ENCODE data around the gene PHF12.

The PHF12 gene

GRCh38 chr17:28874750-28875149 lies 76.6 kb downstream of the PHF12 start:
- TF ChIP-seq PAX5 (IDR thresholded peaks at IDR 0.05; ENCODE audit: insufficient read depth, low read length, severe bottlenecking) = no peak
- TF ChIP-seq SPI1 (IDR thresholded peaks at IDR 0.05; ENCODE audit: low read depth, low read length) = no peak
- no peak for TF ChIP-seq POLR2AphosphoS5 (IDR thresholded peaks at IDR 0.05; ENCODE audit: low read depth, low read length)
- no peak for TF ChIP-seq POU2F2 (IDR thresholded peaks at IDR 0.05; ENCODE audit: low read depth, low read length)
- no peak for TF ChIP-seq TAF1 (IDR thresholded peaks at IDR 0.05; ENCODE audit: low read depth, low read length)
- no peak for TF ChIP-seq POLR2A (IDR thresholded peaks at IDR 0.05; ENCODE audit: low read depth, low read length)
- FAIRE-seq = no peak
- no peak for DNase-seq (ENCODE audit: insufficient read length, low spot score)

- FAIRE-seq = no peak
Observed at GRCh38 chr17:28873839-28874238, 77.5 kb downstream of the PHF12 start.

GRCh38 chr17:28871056-28871579 lies 80.2 kb downstream of the PHF12 start:
- TF ChIP-seq POLR2A (IDR thresholded peaks at IDR 0.05; ENCODE audit: low read depth, low read length) = peak; percentile 64; the same call in 1 of the 2 replicates
- peak; percentile 18 for TF ChIP-seq PAX5 (IDR thresholded peaks at IDR 0.05; ENCODE audit: insufficient read depth, low read length, severe bottlenecking)
- 0 out of 2 replicates have a peak, but pooled peaks have one; percentile 39 for TF ChIP-seq POU2F2 (IDR thresholded peaks at IDR 0.05; ENCODE audit: low read depth, low read length)
- 0 out of 2 replicates have a peak, but pooled peaks have one; percentile 31 for TF ChIP-seq SPI1 (IDR thresholded peaks at IDR 0.05; ENCODE audit: low read depth, low read length)
- peak; percentile 65; the same call in 1 of the 2 replicates for TF ChIP-seq TAF1 (IDR thresholded peaks at IDR 0.05; ENCODE audit: low read depth, low read length)
- 0 out of 2 replicates have a peak, but pooled peaks have one; percentile 27 for TF ChIP-seq POLR2AphosphoS5 (IDR thresholded peaks at IDR 0.05; ENCODE audit: low read depth, low read length)
- peak; percentile 64 for DNase-seq (ENCODE audit: insufficient read length, low spot score)
- peak; percentile 95 for FAIRE-seq

More at GRCh38 chr17:28873839-28874238, 77.5 kb downstream of the PHF12 start:
- TF ChIP-seq POLR2A (IDR thresholded peaks at IDR 0.05; ENCODE audit: low read depth, low read length) (no peak), TAF1 (IDR thresholded peaks at IDR 0.05; ENCODE audit: low read depth, low read length) (no peak), POU2F2 (IDR thresholded peaks at IDR 0.05; ENCODE audit: low read depth, low read length) (no peak), POLR2AphosphoS5 (IDR thresholded peaks at IDR 0.05; ENCODE audit: low read depth, low read length) (no peak), PAX5 (IDR thresholded peaks at IDR 0.05; ENCODE audit: insufficient read depth, low read length, severe bottlenecking) (no peak), SPI1 (IDR thresholded peaks at IDR 0.05; ENCODE audit: low read depth, low read length) (no peak)
- no peak for DNase-seq (ENCODE audit: insufficient read length, low spot score)

GRCh38 chr17:28867276-28867675 lies 84.0 kb downstream of the PHF12 start:
- no peak for FAIRE-seq
- TF ChIP-seq POU2F2 (IDR thresholded peaks at IDR 0.05; ENCODE audit: low read depth, low read length) (no peak), PAX5 (IDR thresholded peaks at IDR 0.05; ENCODE audit: insufficient read depth, low read length, severe bottlenecking) (no peak), TAF1 (IDR thresholded peaks at IDR 0.05; ENCODE audit: low read depth, low read length) (no peak), POLR2AphosphoS5 (IDR thresholded peaks at IDR 0.05; ENCODE audit: low read depth, low read length) (no peak), SPI1 (IDR thresholded peaks at IDR 0.05; ENCODE audit: low read depth, low read length) (no peak), POLR2A (IDR thresholded peaks at IDR 0.05; ENCODE audit: low read depth, low read length) (no peak)
- DNase-seq (ENCODE audit: insufficient read length, low spot score) = no peak

GRCh38 chr17:28865946-28866752 lies 85.2 kb downstream of the PHF12 start:
- peak; percentile 83 for FAIRE-seq
- peak; percentile 68 for TF ChIP-seq SPI1 (IDR thresholded peaks at IDR 0.05; ENCODE audit: low read depth, low read length)
- no peak for TF ChIP-seq PAX5 (IDR thresholded peaks at IDR 0.05; ENCODE audit: insufficient read depth, low read length, severe bottlenecking)
- TF ChIP-seq TAF1 (IDR thresholded peaks at IDR 0.05; ENCODE audit: low read depth, low read length) = 0 out of 2 replicates have a peak, but pooled peaks have one; percentile 12
- TF ChIP-seq POLR2A (IDR thresholded peaks at IDR 0.05; ENCODE audit: low read depth, low read length) = no peak
- TF ChIP-seq POU2F2 (IDR thresholded peaks at IDR 0.05; ENCODE audit: low read depth, low read length) = peak; percentile 92
- TF ChIP-seq POLR2AphosphoS5 (IDR thresholded peaks at IDR 0.05; ENCODE audit: low read depth, low read length) = no peak
- no peak for DNase-seq (ENCODE audit: insufficient read length, low spot score)

GRCh38 chr17:28864991-28865849 lies 86.1 kb downstream of the PHF12 start:
- no peak for FAIRE-seq

GRCh38 chr17:28863953-28864352 lies 87.4 kb downstream of the PHF12 start:
- FAIRE-seq (no peak), DNase-seq (ENCODE audit: insufficient read length, low spot score) (no peak)
- TF ChIP-seq POU2F2 (IDR thresholded peaks at IDR 0.05; ENCODE audit: low read depth, low read length) (no peak), PAX5 (IDR thresholded peaks at IDR 0.05; ENCODE audit: insufficient read depth, low read length, severe bottlenecking) (no peak), POLR2AphosphoS5 (IDR thresholded peaks at IDR 0.05; ENCODE audit: low read depth, low read length) (no peak), POLR2A (IDR thresholded peaks at IDR 0.05; ENCODE audit: low read depth, low read length) (no peak), TAF1 (IDR thresholded peaks at IDR 0.05; ENCODE audit: low read depth, low read length) (no peak), SPI1 (IDR thresholded peaks at IDR 0.05; ENCODE audit: low read depth, low read length) (no peak)

More at GRCh38 chr17:28864991-28865849, 86.1 kb downstream of the PHF12 start:
- no peak for TF ChIP-seq SPI1 (IDR thresholded peaks at IDR 0.05; ENCODE audit: low read depth, low read length)
- no peak for TF ChIP-seq POU2F2 (IDR thresholded peaks at IDR 0.05; ENCODE audit: low read depth, low read length)
- no peak for TF ChIP-seq TAF1 (IDR thresholded peaks at IDR 0.05; ENCODE audit: low read depth, low read length)
- TF ChIP-seq PAX5 (IDR thresholded peaks at IDR 0.05; ENCODE audit: insufficient read depth, low read length, severe bottlenecking) = no peak
- no peak for TF ChIP-seq POLR2A (IDR thresholded peaks at IDR 0.05; ENCODE audit: low read depth, low read length)
- no peak for TF ChIP-seq POLR2AphosphoS5 (IDR thresholded peaks at IDR 0.05; ENCODE audit: low read depth, low read length)
- no peak for DNase-seq (ENCODE audit: insufficient read length, low spot score)

- TF ChIP-seq POLR2A (IDR thresholded peaks at IDR 0.05; ENCODE audit: low read depth, low read length) = no peak
- no peak for TF ChIP-seq SPI1 (IDR thresholded peaks at IDR 0.05; ENCODE audit: low read depth, low read length)
- no peak for TF ChIP-seq POLR2AphosphoS5 (IDR thresholded peaks at IDR 0.05; ENCODE audit: low read depth, low read length)
- TF ChIP-seq POU2F2 (IDR thresholded peaks at IDR 0.05; ENCODE audit: low read depth, low read length) = no peak
- no peak for TF ChIP-seq TAF1 (IDR thresholded peaks at IDR 0.05; ENCODE audit: low read depth, low read length)
- no peak for TF ChIP-seq PAX5 (IDR thresholded peaks at IDR 0.05; ENCODE audit: insufficient read depth, low read length, severe bottlenecking)
- no peak for FAIRE-seq
- DNase-seq (ENCODE audit: insufficient read length, low spot score) = no peak
Observed at GRCh38 chr17:28862561-28862960, 88.8 kb downstream of the PHF12 start.
